ENCODE measurements around the gene THADA.
"Not testable (repeated sequence)": the region's sequence is repeated elsewhere in the genome, so short reads cannot be mapped to it uniquely, and the experiment has no call there.

The THADA gene

DNA sequence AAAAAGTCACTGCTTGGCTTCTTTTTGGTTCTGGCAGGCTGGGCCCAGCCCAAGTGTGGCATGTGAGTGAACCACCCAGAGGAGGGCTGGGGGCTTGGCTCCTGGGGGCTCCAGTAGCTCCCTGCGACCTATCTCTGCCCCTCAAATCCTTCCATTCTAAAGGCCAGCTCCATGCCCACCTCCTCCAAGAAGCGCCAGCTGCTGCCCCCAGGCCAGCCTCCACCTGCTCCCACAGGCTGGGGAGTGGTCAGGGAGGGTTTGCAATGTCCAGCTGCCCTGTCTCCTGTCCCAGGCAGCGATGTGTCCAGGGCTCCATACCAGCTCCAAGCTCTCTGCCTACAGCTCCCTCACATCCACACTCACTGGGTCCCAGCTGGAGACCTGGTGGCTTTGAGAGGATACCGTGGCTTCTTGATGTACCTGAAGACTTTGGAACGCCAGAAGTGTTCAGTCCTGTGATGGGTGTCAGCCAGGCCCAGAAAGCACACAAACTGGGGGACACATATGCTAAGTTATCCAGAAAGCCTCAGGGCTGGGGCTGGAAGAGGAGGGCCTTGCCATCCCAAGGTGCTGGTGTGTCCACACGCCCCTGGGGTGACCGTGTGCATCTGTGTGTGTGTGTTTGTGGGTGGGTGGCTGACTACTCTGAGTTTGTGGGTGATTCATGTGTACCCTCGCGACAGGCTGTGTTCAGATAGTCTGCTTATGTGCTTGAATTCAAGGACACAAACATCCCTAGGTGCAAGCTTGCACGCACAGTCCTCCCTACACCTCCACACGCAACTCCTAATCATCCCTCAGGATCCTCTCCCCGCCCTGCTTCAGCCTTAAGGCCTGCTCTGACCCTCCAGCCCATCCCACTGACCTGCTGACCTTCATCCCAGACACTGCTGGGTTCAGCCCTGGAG, 402.8 kb downstream of the THADA start:
- DNase-seq, result no peak

DNA sequence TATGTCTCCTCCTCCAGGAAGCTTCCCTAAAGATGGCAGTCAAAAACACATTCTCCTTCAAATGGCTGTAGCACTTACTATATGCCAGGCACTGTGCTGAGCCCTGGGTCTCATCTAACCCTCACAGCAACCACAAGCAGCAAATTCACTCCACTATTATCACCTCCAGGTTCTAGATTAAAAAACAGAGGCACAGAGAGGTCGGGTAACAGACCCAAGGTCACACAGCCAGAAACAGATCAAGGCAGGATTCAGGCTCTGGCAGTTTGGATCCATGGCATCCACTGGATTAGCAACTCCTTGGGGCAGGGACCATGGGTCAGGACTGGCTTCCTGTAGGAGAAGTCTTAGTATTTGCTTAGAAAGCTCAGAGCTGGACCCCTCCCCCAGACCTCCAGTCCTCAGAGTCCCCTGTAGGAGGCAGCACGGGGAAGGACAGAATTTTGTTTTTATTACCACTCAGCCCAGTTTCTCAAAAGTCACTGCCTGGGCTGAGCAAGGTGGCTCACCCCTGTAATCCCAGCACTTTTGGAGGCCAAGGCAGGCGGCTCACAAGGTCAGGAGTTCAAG, 403.8 kb downstream of the THADA start:
- DNase-seq, result no peak

GRCh38 chr2:43190311-43191052, 405.4 kb downstream of the THADA start:
- DNase-seq, result no peak

DNA sequence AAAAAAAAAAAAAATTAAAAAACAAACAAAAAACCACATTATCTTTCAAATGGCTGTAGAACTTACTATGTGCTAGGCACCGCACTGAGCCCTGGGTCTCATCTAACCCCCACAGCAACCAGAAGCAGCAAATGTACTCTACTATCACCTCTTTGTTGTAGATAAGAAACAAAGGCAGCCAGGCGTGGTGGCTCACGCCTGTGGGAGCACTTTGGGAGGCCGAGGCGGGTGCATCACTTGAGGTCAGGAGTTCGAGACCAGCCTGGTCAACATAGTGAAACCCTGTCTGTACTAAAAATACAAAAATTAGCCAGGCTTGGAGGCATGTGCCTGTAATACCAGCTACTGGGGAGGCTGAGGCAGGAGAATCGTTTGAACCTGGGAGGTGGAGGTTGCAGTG, 406.0 kb downstream of the THADA start:
- DNase-seq, result not testable (repeated sequence)

DNA sequence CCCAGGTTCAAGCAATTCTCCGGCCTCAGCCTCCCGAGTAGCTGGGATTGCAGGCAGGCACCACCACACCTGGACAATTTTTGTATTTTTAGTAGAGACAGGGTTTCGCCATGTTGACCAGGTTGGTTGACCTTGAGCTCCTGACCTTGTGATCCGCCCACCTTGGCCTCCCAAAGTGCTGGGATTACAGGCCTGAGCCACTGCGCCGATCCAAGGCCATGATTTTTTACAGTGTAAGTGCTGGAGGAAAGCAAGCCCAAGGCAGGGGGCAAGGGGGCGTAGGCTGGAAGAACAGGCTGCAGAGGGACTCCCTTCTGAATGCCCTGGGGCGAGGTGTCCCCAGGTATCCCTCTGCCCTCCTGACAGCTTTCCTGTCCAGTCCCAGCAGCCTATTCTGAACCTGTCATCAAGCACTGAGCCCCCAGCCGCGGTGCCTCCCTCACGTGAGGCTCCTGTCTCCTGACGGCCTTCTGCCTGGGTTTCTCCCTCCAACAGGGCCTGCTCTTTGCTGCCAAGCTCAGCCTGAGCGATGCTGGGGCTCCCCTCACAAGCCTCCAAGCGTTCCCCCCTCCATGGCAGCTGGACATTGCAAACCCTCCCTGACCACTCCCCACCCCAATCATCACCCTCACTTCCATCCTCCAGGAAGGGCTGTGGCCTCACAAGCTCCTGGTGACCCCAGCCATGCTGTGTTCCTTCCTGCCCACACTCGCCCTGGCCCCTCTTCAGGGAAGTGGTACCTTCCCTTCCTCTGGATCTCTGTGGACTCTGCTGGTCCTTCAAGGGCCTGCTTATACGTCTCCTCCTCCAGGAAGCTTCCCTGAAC, 407.1 kb downstream of the THADA start:
- DNase-seq, result no peak

GRCh38 chr2:43186679-43187374, 409.0 kb downstream of the THADA start:
- no peak for DNase-seq

GRCh38 chr2:43186321-43186678, 409.5 kb downstream of the THADA start:
- no peak for DNase-seq

DNA sequence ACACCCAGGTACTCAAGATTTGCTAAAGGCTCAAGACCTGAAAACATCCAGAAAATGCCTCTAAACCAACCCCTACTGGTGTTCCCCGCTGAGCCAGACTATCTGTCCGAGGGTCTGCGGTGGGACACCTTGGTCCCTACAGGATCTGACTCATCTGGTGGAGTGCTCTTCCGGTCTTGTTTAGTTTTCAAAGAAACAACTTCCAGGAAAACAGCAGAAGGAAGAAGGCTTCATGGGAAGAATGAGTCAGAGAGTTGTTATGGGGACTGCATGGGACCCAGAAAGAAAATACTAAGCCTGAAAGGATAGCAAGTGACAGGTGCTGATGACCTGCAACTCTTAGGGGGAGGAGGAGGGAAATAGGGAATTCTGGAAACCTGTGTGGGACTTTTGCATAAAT, 410.7 kb downstream of the THADA start:
- DNase-seq, result no peak

GRCh38 chr2:43184339-43184895, 411.4 kb downstream of the THADA start:
- no peak for DNase-seq

- no peak for DNase-seq
These were observed 412.1 kb downstream of the THADA start for GRCh38 chr2:43183743-43184142.

GRCh38 chr2:43180897-43181296, 414.9 kb downstream of the THADA start:
- DNase-seq, result no peak

All from NCI-H510A treated with DMSO at 0.1 percent for 48 hours (cell line).